ENCODE measurements around the gene ARF3.
A peak's percentile ranks its signal among the peaks of the same experiment; 100 is the strongest.

The ARF3 gene

GRCh38 chr12:48997719-48998496 lies 40.6 kb upstream of the ARF3 start:
- no peaks in the 10 kb centered on the region for H3K9me3 ChIP-seq
- no peak for TF ChIP-seq CTCF (IDR thresholded peaks at IDR 0.05)
- intact Hi-C loops (cut with DNase I; ENCODE audit: low total_unique reads), result no loop called here
- no peak for DNase-seq
- H3K27ac ChIP-seq, result no peak overlapping the region
- peaks cover 0 to 74% of the 10 kb centered on the region in 2 donors for H3K27me3 ChIP-seq
- H3K4me1 ChIP-seq, result peaks cover 8 to 57% (median 41%) of the 10 kb centered on the region in 4 donors
- H3K4me3 ChIP-seq, result peak overlapping the region; percentile 37 to 52
- H3K36me3 ChIP-seq, result peaks cover 18 to 29% (median 21%) of the 10 kb centered on the region in 3 donors

- no peaks in the 10 kb centered on the region for H3K9me3 ChIP-seq
- peaks cover 8 to 57% (median 41%) of the 10 kb centered on the region in 4 donors for H3K4me1 ChIP-seq
- DNase-seq, result peak; percentile 84 to 88
- H3K27ac ChIP-seq, result no peak overlapping the region
- H3K36me3 ChIP-seq, result peaks cover 9 to 20% (median 13%) of the 10 kb centered on the region in 3 donors
- peak; percentile 67 to 73 for TF ChIP-seq CTCF (IDR thresholded peaks at IDR 0.05)
- peaks cover 0 to 74% of the 10 kb centered on the region in 2 donors for H3K27me3 ChIP-seq
- intact Hi-C loops (cut with DNase I; ENCODE audit: low total_unique reads), result no loop called here
- peak overlapping the region; percentile 40 to 52 for H3K4me3 ChIP-seq
Observed at GRCh38 chr12:48996794-48997718, 39.8 kb upstream of the ARF3 start.

- peak overlapping the region; percentile 5 to 28 for H3K4me3 ChIP-seq
- intact Hi-C loops (cut with DNase I; ENCODE audit: low total_unique reads), result no loop called here
Observed at GRCh38 chr12:48995086-48995879, 38.0 kb upstream of the ARF3 start.

GRCh38 chr12:48994224-48995085 lies 37.2 kb upstream of the ARF3 start:
- intact Hi-C loops (cut with DNase I; ENCODE audit: low total_unique reads), result no loop called here
- H3K27me3 ChIP-seq, result peaks cover 0 to 73% of the 10 kb centered on the region in 2 donors
- H3K9me3 ChIP-seq, result no peaks in the 10 kb centered on the region
- H3K27ac ChIP-seq, result no peak overlapping the region
- H3K4me3 ChIP-seq, result no peak overlapping the region
- H3K36me3 ChIP-seq, result no peaks in the 10 kb centered on the region
- no peak for DNase-seq
- peaks cover 2 to 46% (median 32%) of the 10 kb centered on the region in 4 donors for H3K4me1 ChIP-seq
- no peak for TF ChIP-seq CTCF (IDR thresholded peaks at IDR 0.05)

More at GRCh38 chr12:48995086-48995879, 38.0 kb upstream of the ARF3 start:
- Histone ChIP-seq H3K4me1 (peaks cover 8 to 54% (median 40%) of the 10 kb centered on the region in 4 donors), H3K9me3 (no peaks in the 10 kb centered on the region), H3K36me3 (peaks cover 0 to 3% (median 0%) of the 10 kb centered on the region in 3 donors), H3K27me3 (peaks cover 0 to 75% of the 10 kb centered on the region in 2 donors), H3K27ac (no peak overlapping the region)
- peak; percentile 82 to 85 for DNase-seq
- peak; percentile 82 to 89 for TF ChIP-seq CTCF (IDR thresholded peaks at IDR 0.05)

Measured in tibial artery (tissue), 4 donors.